HG03575 (cell line): ENCODE results near the gene CFAP54.
"Not testable (repeated sequence)": the region's sequence is repeated elsewhere in the genome, so short reads cannot be mapped to it uniquely, and the experiment has no call there.

Experiments
- ATAC-seq: cut with Tn5 transposase; IDR thresholded peaks from one replicate; pipeline ENCODE4 v1.9.1; 2021; ENCODE audit not compliant: unreplicated experiment, insufficient number of reproducible peaks, low FRiP score; ENCODE audit errors: extremely low read depth

CFAP54 gene

DNA sequence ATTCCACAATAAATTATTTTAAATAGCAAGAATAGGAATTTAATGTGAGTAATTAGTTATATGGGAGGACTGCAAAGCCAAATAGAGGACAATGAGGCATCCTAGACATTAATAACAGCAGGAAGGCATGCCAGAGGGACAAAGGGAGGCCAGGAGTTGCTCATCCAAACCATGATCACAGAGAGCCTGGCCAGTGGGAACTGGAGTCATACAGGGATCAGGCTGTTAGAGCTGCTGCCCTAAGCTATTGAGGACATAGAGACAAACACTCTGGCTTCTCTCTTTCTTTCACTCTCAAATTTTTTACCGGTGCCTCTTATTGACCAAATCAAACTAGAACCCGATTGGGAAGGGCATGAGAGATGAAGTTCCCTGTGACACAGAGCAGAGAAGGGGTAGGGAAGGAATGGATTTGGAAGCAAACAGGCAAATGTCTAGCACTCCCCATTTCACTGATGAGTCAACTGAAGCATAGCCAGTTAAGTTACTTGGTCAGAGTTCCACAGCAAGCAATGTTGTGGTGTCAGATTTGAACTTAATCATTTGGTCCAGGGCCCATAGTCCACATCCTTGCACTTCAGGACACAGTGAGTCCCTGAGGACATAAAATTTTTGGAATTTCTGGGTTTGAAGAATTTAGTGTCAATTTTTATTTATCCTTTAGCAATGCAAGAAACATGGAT, 17.9 kb upstream of the CFAP54 start:
- no peak for ATAC-seq

- no peak for ATAC-seq
Observed at GRCh38 chr12:96472384-96472783, 17.0 kb upstream of the CFAP54 start.

- ATAC-seq, result no peak
Observed at GRCh38 chr12:96473394-96474093, 15.8 kb upstream of the CFAP54 start.

- no peak for ATAC-seq
Observed at GRCh38 chr12:96474206-96474605, 15.2 kb upstream of the CFAP54 start.

GRCh38 chr12:96478011-96478410, 11.4 kb upstream of the CFAP54 start:
- ATAC-seq, result no peak

DNA sequence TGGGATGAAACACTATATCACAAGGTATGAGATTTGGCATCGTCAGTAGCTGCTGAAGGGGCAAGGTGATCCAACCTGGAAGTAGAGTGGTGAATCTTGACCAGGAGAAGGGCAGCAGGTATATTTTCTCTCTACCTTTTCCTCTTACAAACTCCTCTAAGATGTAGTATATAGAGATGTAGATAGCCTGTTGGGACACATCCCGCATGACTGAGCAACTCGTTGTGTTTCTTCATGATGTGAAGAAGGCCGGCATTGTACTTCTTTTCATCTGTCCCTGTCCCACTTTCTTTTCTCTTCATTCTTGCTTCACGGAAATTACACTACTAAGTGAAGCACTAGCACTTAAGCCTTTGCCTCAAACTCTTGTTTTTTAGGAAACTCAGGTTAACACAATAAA, 7.3 kb upstream of the CFAP54 start:
- no peak for ATAC-seq

GRCh38 chr12:96483116-96483515, 6.3 kb upstream of the CFAP54 start:
- no peak for ATAC-seq

DNA sequence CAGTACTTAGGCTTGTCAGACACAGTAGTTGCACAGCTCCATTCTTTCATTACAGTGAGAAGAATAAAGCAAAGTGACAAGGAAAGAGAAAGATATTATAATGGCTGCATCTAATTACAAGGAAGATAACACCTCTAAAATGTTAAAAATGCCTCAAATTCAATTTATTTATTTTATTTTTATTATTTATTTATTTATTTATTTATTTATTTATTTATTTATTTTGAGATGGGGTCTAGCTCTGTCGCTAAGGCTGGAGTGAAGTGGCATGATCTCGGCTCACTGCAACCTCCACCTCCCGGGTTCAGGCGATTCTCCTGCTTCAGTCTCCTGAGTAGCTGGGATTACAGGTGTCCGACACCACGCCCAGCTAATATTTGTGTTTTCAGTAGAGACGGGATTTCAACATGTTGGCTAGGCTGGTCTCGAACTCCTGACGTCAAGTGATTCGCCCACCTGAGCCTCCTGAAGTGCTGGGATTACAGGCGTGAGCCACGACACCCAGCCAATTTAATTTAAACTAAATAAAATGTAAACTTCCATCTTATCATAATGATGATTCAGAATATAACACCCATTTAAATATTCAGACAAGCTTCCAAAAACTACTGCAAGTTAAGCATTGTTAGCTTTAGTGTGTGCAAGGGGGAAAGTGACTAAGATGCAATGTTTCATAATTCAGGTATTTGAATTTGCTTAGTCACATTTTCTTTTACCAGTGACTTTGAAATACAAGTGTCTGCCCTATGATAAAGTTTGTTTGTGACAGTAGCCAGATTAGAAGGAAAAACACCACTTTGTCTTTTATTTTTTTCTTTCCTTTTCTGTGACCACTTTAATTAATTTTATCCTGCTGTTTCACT, 2.4 kb upstream of the CFAP54 start:
- no peak for ATAC-seq

DNA sequence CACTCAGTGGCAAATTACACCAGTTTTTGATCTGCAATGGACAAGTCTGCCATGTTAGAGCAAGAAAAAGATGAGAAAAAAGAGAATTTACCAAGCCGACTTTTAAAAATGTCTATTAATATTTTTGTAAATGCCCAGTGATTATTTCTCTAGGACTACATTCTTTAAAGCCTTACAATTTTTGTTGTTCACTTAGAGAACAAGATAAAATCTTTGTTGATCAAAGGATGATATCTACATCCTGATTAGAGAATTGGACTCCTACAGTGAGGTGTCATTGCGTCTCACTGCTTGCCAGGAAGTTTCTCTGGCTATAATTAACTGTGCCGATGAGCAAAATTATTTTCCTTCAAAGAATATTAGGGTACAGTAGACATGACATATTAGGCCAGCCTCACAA, 1.7 kb upstream of the CFAP54 start:
- no peak for ATAC-seq

GRCh38 chr12:96493106-96493505, 3.7 kb downstream of the CFAP54 start:
- ATAC-seq, result no peak

GRCh38 chr12:96494154-96494553, 4.8 kb downstream of the CFAP54 start:
- ATAC-seq, result not testable (repeated sequence)

DNA sequence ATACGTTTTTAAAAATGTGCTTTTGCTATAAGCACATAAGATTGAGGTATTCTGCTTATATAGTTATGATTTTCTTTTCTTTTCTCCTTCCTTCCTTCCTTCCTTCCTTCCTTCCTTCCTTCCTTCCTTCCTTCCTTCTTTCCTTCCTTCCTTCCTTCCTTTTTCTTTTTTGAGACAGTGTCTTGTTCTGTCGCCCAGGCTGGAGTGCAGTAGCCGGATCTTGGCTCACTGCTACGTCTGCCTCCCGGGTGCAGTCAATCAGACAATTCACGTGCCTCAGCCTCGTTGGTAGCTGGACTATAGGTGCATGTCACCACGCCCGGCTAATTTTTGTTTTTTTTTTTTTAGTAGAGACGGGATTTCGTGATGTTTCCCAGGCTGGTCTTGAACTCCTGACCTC, 5.8 kb downstream of the CFAP54 start:
- ATAC-seq, result no peak

DNA sequence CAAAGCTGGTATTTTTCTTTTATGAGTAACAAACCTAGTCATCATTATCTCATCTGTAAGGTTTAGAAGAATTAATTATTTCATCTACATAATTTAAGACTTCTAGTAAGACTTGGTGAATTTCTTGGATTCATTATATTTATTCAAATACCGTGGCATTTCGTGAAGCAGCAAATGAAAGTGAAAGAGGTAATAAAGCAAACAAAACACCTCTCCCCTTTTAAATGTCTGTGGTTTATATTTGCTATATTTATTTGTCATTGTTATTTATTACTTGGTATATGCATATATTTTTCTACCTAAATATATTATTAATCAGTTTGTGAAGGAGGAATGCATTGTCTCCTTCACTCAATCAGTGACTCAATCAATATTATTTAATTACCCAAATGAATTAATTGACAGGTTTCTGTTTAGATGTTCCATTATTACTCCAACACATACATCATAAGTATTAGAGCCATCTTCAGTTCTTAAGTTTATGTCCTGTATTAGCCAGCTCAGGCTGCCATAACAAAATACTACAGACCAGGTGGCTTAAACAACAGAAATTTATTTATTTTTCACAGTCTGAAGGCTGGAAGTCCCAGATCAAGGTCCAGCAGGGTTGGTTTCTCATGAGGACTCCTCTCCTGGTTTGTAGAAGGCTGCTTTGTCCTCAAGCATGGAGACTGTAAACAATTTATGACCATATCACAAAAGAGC, 6.6 kb downstream of the CFAP54 start:
- no peak for ATAC-seq

- no peak for ATAC-seq
Observed at GRCh38 chr12:96496944-96497343, 7.6 kb downstream of the CFAP54 start.

GRCh38 chr12:96497855-96498254, 8.5 kb downstream of the CFAP54 start:
- ATAC-seq, result no peak

DNA sequence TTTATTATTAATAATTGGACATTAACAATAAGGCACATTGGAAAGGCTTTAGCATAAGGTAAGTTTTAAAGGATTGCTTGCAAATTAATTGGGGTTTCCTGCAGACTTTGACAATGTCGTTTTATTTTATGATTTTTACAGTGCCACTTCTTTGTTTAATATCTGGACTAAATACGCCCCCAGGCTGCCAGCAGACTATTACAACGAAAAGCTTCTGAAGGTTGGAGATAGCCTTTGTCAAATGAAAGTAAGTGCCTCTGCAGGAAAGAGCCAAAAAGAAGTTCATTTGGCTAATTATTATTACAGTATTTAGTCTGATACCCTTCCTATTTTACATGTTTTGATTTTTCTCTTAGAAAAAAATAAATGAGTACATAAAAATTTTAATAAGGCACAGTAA, 11.3 kb downstream of the CFAP54 start:
- no peak for ATAC-seq

DNA sequence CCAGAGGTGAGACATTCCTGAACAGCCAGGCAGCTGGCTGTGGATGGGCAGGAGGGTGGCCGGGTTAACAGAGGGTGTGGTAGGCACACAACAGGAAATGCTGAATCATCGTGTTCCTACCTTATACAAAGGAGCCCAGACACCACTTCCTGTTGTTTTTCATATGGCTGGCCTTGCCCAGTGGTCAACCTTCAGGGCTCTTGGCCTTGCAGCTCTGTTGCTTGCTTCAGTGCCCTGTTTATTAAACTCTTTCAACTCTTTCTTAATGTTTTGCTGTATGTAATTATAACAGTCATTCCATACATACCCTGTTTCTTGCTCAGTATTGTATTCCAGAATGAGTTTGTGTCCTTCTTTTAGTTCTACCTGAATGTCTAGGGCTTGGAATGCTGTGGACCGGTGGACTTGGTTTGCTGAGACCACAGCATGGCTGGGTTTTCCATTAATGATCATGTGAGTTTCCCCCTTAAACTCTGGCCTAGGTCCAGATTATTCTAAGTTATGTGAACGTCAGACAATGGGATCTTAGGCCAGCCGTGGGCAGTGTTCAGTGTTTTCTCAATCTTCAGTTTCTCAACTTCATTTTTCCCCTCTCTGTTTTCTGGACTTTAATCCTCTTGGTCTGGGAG, 11.9 kb downstream of the CFAP54 start:
- ATAC-seq, result no peak

DNA sequence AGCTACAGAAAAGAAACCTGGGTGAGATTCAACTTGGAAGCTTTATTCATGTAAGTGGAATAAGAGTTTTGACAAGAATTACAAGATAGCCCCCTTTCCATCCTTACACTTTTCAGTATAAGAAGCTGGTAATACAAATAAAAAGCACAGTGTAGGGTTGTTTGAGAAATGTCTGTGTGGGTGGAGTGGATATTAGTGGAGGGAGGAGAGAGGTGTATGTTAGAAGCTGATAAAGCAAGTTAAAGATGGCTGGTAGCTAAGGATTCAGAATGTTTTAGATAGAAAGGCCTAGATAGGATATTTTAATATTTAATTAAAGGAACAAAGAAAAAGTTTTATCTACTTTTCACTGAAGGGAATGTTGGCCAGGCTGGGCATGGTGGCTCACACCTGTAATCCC, 12.5 kb downstream of the CFAP54 start:
- ATAC-seq, result no peak

DNA sequence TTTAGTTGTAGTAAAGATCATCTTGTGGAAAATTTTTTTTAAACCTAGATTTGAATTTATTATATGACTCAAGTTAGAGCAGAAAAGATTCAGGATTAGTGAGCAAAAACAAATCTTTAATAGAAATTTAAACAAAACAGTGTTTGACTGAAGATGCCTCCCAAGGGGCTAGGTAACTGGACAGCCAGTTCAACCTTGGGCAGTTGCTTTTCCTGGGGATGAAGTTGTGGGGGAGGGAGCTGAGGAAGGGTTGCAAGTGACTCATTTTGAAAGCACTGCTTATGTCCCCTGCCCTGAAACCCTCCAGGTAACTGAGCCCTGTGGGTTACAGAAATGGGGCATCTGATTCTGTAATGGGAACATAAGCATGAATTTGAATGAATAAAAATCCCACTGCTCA, 13.1 kb downstream of the CFAP54 start:
- ATAC-seq, result peak; percentile 39
